H1 (cell line): ENCODE results near the gene UBAP1. TPM values are rescaled to one million over a fixed set of nuclear protein-coding genes. Genes with fewer than 3 reads are reported as not detected.

Source experiments
- RFX5 ChIP-seq: IDR thresholded peaks from 2 replicates; pipeline ENCODE4 v1.6.1; 2011; ENCODE audit warnings: low read depth, low read length, improper control_type of control experiment, borderline replicate concordance
- polyA plus RNA-seq, 7 experiments: library from polyadenylated mRNA; depleted of rRNA in 3 of 7; stranded (reverse) in 5 of 7; unstranded in 2 of 7; fragments of >200 nt in 5 of 7; fragments of 200-250 nt in 2 of 7; gene quantifications; 1 replicate in 5 of 7; 2 replicates in 1 of 7; 4 replicates in 1 of 7; pipeline versions ENCODE4 v1.2.1 to v1.2.3, GENCODE V29; 2011 to 2013; ENCODE audit warnings: missing spikeins in 2 of 7, mixed read lengths in 2 of 7
- total RNA-seq: library from RNA; stranded (reverse); fragmentation: NEBNext Ultra II Directional; extraction: Animal tissue kit (Norgen Biotek cat#: 25700); gene quantifications from 2 replicates; pipeline ENCODE4 v1.2.1, GENCODE V29; 2021

Gene UBAP1
- total and polyA plus RNA-seq, 2 of the 8 experiments (the other 6 are each of a cell fraction or from before 2014, with no cell fraction given) = 31.3 to 31.4 TPM

DNA sequence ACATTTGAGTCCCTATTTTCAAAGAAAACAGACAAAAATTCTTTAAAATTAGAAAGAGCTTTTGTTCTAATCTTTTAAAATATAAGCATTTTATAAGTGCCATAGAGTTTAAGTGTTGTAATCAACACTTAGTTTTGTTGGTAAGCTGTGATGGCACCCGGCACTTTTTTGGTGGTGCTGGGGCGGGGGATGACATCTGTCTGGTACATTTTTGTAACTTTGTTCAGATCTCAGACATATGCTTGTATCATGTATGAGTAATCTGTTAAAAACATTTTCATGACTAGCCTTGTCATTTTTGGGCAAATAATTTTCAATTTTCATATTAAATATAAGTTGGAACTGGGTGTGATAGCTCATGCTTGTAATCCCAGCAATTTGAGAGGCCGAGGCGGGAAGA, 51.7 kb downstream of the UBAP1 start (continued):
- no peak for TF ChIP-seq RFX5
